HG02840 (cell line): Measurements from ENCODE around the gene PLXNB2.

Experiments used
- ATAC-seq: cut with Tn5 transposase; IDR thresholded peaks from one replicate; pipeline ENCODE4 v1.9.1; 2021; ENCODE audit warnings: mild to moderate bottlenecking, moderate library complexity, moderate number of reproducible peaks; ENCODE audit not compliant: unreplicated experiment, low FRiP score

PLXNB2 gene

DNA sequence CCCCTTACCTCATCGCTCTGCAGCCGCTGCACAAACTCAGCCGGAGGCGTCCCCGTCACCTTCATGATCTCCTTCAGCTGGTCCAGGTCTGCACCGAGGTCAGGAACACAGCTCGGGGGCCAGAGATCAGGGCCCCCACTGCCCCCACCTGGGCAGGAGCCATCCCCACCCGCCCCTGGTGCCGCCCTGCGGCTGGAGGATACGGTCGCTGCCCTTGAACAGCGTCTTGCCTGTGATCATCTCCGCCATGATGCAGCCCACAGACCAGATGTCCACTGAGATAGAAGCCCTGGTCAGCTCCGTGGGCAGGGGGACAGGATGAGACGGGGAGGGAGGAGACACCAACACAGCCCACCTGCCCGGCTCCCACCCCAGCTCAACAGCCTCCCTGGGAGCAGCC lies 51.8 kb downstream of the PLXNB2 start:
- no peak for ATAC-seq

DNA sequence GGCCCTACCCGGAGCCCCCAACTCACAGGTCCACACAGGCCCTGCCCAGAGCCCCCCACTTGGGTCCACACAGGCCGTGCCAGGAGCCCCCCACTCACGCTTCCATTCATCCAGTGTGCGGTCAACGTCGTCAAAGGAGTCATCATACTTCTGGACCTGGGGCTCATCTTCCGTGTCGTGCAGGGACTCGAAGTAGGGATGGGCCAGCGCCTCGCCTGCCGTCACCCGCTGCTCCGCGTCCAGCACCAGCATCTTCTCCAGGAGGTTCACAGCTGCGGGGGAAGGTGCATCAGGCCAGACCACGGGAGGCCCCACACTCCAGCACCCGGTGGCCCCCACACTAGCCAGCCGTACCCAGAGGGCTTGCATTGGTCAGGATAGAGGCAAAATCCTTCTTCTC lies 52.3 kb downstream of the PLXNB2 start:
- no peak for ATAC-seq

DNA sequence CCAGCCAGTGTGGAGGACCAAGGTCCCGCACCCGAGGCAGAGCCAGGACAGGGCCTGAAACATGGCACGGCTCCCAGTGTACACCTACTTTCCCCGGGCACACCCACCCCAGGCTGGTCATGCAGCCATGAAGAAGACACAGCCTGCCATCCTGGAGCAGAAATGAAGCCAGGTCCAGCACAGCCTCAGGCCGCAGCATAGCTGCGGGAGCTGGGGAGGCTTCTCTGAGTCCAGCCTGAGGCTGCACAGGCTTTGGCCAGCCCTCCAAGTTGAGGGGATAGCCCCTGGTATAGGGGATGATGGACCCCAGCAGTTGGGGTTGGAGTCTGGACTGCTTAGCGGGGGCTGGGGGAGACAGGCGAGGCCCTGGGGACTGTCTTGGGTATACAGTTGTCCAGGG lies 53.5 kb downstream of the PLXNB2 start:
- ATAC-seq, result no peak

GRCh38 chr22:50253046-50253915 lies 54.2 kb downstream of the PLXNB2 start:
- no peak for ATAC-seq

- ATAC-seq, result no peak
Observed at GRCh38 chr22:50252082-50253045, 55.1 kb downstream of the PLXNB2 start.

- no peak for ATAC-seq
Observed at GRCh38 chr22:50251477-50252081, 55.9 kb downstream of the PLXNB2 start.

- ATAC-seq, result peak; percentile 42
Observed at GRCh38 chr22:50250555-50251476, 56.6 kb downstream of the PLXNB2 start, which contains the start of gene HDAC10. HDAC10 (minus strand) TSS chr22:50251265; CDS start chr22:50251032, 233 bp downstream.

DNA sequence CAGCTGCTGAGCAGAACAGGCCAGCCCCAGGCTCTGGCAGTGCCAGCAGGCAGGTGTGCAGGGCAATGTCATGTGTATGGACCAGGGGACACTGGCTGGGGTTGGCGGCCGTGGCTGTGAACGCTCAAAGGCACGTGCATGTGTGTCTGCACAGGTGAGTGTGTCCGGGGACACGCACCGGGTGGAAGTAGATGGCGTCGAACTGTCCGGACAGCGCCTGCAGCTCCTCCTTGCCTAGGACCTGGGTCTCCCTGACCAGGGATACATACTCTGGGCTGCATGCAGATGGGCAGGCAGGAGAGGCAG lies 57.2 kb downstream of the PLXNB2 start:
- no peak for ATAC-seq

- no peak for ATAC-seq
Observed at GRCh38 chr22:50249341-50250248, 57.9 kb downstream of the PLXNB2 start.

- no peak for ATAC-seq
Observed at GRCh38 chr22:50248196-50249081, 59.0 kb downstream of the PLXNB2 start.

- no peak for ATAC-seq
Observed at GRCh38 chr22:50247748-50248147, 59.7 kb downstream of the PLXNB2 start.

- no peak for ATAC-seq
Observed at GRCh38 chr22:50246242-50247175, 60.9 kb downstream of the PLXNB2 start.

- ATAC-seq, result no peak
Observed at GRCh38 chr22:50245214-50246072, 62.0 kb downstream of the PLXNB2 start.

- ATAC-seq, result peak; percentile 78
Observed at GRCh38 chr22:50244420-50245213, 62.8 kb downstream of the PLXNB2 start, which contains the start of gene TUBGCP6. TUBGCP6 (minus strand) TSS chr22:50245023; CDS start chr22:50244459, 564 bp downstream.
